Measurements from ENCODE around the gene ITGB5. TPM values are rescaled to one million over a fixed set of nuclear protein-coding genes. Genes with fewer than 3 reads are reported as not detected.

Gene ITGB5
- polyA plus RNA-seq, 3 donors, result 0.68 to 1.2 (median 1.0) TPM

- no peaks in the 10 kb centered on the region for H3K36me3 Mint-ChIP-seq
- H3K36me3 ChIP-seq (replicated peaks in 1 of 2; ENCODE audit: control insufficient read depth in 1 of 2, insufficient read depth in 2 of 2, low read length in 2 of 2), result no peaks in the 10 kb centered on the region
- H4K20me1 ChIP-seq (ENCODE audit: insufficient read depth, low read length), result no peaks in the 10 kb centered on the region
- H3K9me3 Mint-ChIP-seq, result no peaks in the 10 kb centered on the region
- no peak overlapping the region for H2AFZ ChIP-seq (ENCODE audit: insufficient read depth, low read depth, low read length, poor library complexity, severe bottlenecking)
- H3K4me3 ChIP-seq (replicated peaks in 1 of 3; ENCODE audit: low read depth in 2 of 3, low read length in 3 of 3), result no peak overlapping the region
- intact Hi-C loops (cut with micrococcal nuclease), result no loop called here
- no peaks in the 10 kb centered on the region for H3K79me2 ChIP-seq (ENCODE audit: insufficient read depth, low read length)
- no peak overlapping the region for H3K9ac ChIP-seq (ENCODE audit: insufficient read depth, low read length, poor library complexity, severe bottlenecking)
- H3K27me3 Mint-ChIP-seq (ENCODE audit: low read depth in 3 of 3), result peaks cover 2 to 7% (median 4%) of the 10 kb centered on the region in 3 donors
- H3K27ac Mint-ChIP-seq, result no peak overlapping the region
- no peak for DNase-seq
- no peak overlapping the region for H3K4me3 Mint-ChIP-seq
- no peaks in the 10 kb centered on the region for H3K27me3 ChIP-seq (ENCODE audit: control insufficient read depth in 2 of 2, insufficient read depth in 2 of 2, low read length in 2 of 2)
- H3K27ac ChIP-seq (ENCODE audit: low read depth in 1 of 2, low read length in 2 of 2), result no peak overlapping the region
- H3K4me2 ChIP-seq (replicated peaks; ENCODE audit: extremely low read depth, low read length, poor library complexity, severe bottlenecking), result no peak overlapping the region
- peaks cover 0 to 8% of the 10 kb centered on the region in 2 donors for H3K4me1 ChIP-seq (ENCODE audit: control insufficient read depth in 1 of 2, insufficient read depth in 2 of 2, low read length in 2 of 2)
- peaks cover 8% of the 10 kb centered on the region for H3K4me1 Mint-ChIP-seq
- no peaks in the 10 kb centered on the region for H3K9me3 ChIP-seq (replicated peaks in 1 of 2; ENCODE audit: control insufficient read depth in 1 of 2, insufficient read depth in 1 of 2, low read length in 2 of 2)
- WGBS (ENCODE audit: insufficient coverage), result no CpG with 5 or more reads among the region's 3 CpGs
- no peak for TF ChIP-seq CTCF (IDR thresholded peaks at IDR 0.05)
These were observed 28.1 kb upstream of the ITGB5 start for GRCh38 chr3:124915254-124915653.

GRCh38 chr3:124907957-124908356 is 20.8 kb upstream of the ITGB5 start:
- no peak for DNase-seq
- Mint-ChIP-seq H3K9me3 (peaks cover 0 to 2% (median 0%) of the 10 kb centered on the region in 7 donors), H3K27me3 (ENCODE audit: low read depth in 3 of 3) (peaks cover 5 to 13% (median 6%) of the 10 kb centered on the region in 3 donors), H3K36me3 (no peaks in the 10 kb centered on the region), H3K4me1 (no peaks in the 10 kb centered on the region), H3K27ac (no peak overlapping the region), H3K4me3 (no peak overlapping the region)
- Histone ChIP-seq H2AFZ (ENCODE audit: insufficient read depth, low read depth, low read length, poor library complexity, severe bottlenecking) (no peak overlapping the region), H3K9ac (ENCODE audit: insufficient read depth, low read length, poor library complexity, severe bottlenecking) (no peak overlapping the region), H3K4me1 (ENCODE audit: control insufficient read depth in 1 of 2, insufficient read depth in 2 of 2, low read length in 2 of 2) (no peaks in the 10 kb centered on the region), H3K4me2 (replicated peaks; ENCODE audit: extremely low read depth, low read length, poor library complexity, severe bottlenecking) (no peak overlapping the region), H3K9me3 (replicated peaks in 1 of 2; ENCODE audit: control insufficient read depth in 1 of 2, insufficient read depth in 1 of 2, low read length in 2 of 2) (no peaks in the 10 kb centered on the region), H3K4me3 (replicated peaks in 1 of 3; ENCODE audit: low read depth in 2 of 3, low read length in 3 of 3) (no peak overlapping the region), H3K27me3 (ENCODE audit: control insufficient read depth in 2 of 2, insufficient read depth in 2 of 2, low read length in 2 of 2) (no peaks in the 10 kb centered on the region), H3K36me3 (replicated peaks in 1 of 2; ENCODE audit: control insufficient read depth in 1 of 2, insufficient read depth in 2 of 2, low read length in 2 of 2) (no peaks in the 10 kb centered on the region), H3K27ac (ENCODE audit: low read depth in 1 of 2, low read length in 2 of 2) (no peak overlapping the region), H4K20me1 (ENCODE audit: insufficient read depth, low read length) (no peaks in the 10 kb centered on the region), H3K79me2 (ENCODE audit: insufficient read depth, low read length) (no peaks in the 10 kb centered on the region)
- 80% methylated on average over 2 of the region's 9 CpGs for WGBS (ENCODE audit: insufficient coverage)
- no peak for TF ChIP-seq CTCF (IDR thresholded peaks at IDR 0.05)
- intact Hi-C loops (cut with micrococcal nuclease), result no loop called here

Measured in CD14-positive monocyte (primary cell).